OCI-LY7 (cell line): Measurements from ENCODE around the gene ST6GAL1. TPM values are rescaled to one million over a fixed set of nuclear protein-coding genes. Genes with fewer than 3 reads are reported as not detected.

ENCODE experiments used
- BruUV-seq: library from RNA; stranded (reverse); fragments of 400-500 nt; replicated peaks from 2 replicates; lab custom pipeline; 2021; lab: Mats Ljungman, UMichigan
- CTCF ChIA-PET: fragments of 300-600 bp; sonication (Branson Sonifier 250); formaldehyde crosslinking; loops from one replicate; lab custom pipeline; 2022; ENCODE audit warnings: antibody characterized with exemption; ENCODE audit not compliant: unreplicated experiment; lab: Charles Lee
- POLR2A ChIA-PET: fragments of 300-600 bp; sonication (Branson Sonifier 250); formaldehyde crosslinking; loops from one replicate; lab custom pipeline; 2022; ENCODE audit warnings: antibody characterized with exemption; lab: Charles Lee
- DNase-seq: peaks from one replicate; pipeline ENCODE4 v3.0.0-alpha.2; 2015; ENCODE audit warnings: low spot score
- H2AFZ ChIP-seq: fragments of 200-600 bp; sonication (generic), shearing (Covaris generic); 2 replicates; pipeline ENCODE4 v1.6.1; 2014; ENCODE audit warnings: mild to moderate bottlenecking, antibody characterized with exemption, low read length, moderate library complexity
- H3K27ac ChIP-seq: fragments of 200-600 bp; sonication (generic); 2 replicates; pipeline ENCODE4 v1.5.1; 2014; ENCODE audit warnings: mixed run types, low read depth, mild to moderate bottlenecking, moderate library complexity, low read length, inconsistent platforms; ENCODE audit not compliant: poor library complexity, severe bottlenecking
- H3K36me3 ChIP-seq: fragments of 200-600 bp; sonication (generic); 2 replicates; pipeline ENCODE4 v1.6.1; 2014; ENCODE audit warnings: mild to moderate bottlenecking, antibody characterized with exemption, low read length, moderate library complexity, mixed read lengths; ENCODE audit not compliant: insufficient read depth
- H3K4me1 ChIP-seq: fragments of 200-600 bp; sonication (generic); 2 replicates; pipeline ENCODE4 v1.5.1; 2014; ENCODE audit warnings: mild to moderate bottlenecking, low read length; ENCODE audit not compliant: insufficient read depth, poor library complexity, severe bottlenecking
- H3K4me2 ChIP-seq: fragments of 200-600 bp; sonication (generic); 2 replicates; pipeline ENCODE4 v1.6.1; 2014; ENCODE audit warnings: mild to moderate bottlenecking, low read length
- H3K4me3 ChIP-seq: fragments of 200-600 bp; sonication (generic); 2 replicates; pipeline ENCODE4 v1.5.1; 2014; ENCODE audit warnings: mild to moderate bottlenecking, low read depth, low read length; ENCODE audit not compliant: poor library complexity, severe bottlenecking
- H3K79me2 ChIP-seq: fragments of 200-600 bp; sonication (generic); 2 replicates; pipeline ENCODE4 v1.6.1; 2016; ENCODE audit warnings: low read depth, mild to moderate bottlenecking, low read length, moderate library complexity, mixed read lengths; ENCODE audit not compliant: insufficient read depth
- H3K9me2 ChIP-seq: fragments of 200-600 bp; sonication (generic); 2 replicates; pipeline ENCODE4 v1.6.1; 2016; ENCODE audit warnings: mild to moderate bottlenecking, low read length, mixed read lengths; ENCODE audit not compliant: insufficient read depth
- H3K9me3 ChIP-seq: fragments of 200-600 bp; sonication (generic); 2 replicates; pipeline ENCODE4 v1.6.1; 2014; ENCODE audit warnings: mild to moderate bottlenecking, mixed run types, low read length, mixed read lengths
- H4K20me1 ChIP-seq: fragments of 200-600 bp; sonication (generic); 2 replicates; pipeline ENCODE4 v1.6.1; 2014; ENCODE audit warnings: mild to moderate bottlenecking, antibody characterized with exemption, low read length, moderate library complexity, mixed read lengths; ENCODE audit not compliant: insufficient read depth
- EZH2phosphoT487 ChIP-seq: fragments of 200-600 bp; sonication (generic); IDR thresholded peaks from 2 replicates; pipeline ENCODE4 v1.6.1; 2018; ENCODE audit warnings: low read depth, borderline replicate concordance, mild to moderate bottlenecking, mixed run types, antibody characterized with exemption, low read length, moderate library complexity, mixed read lengths
- intact Hi-C: fragments of 100-400 bp; cut with micrococcal nuclease; formaldehyde crosslinking; loops from one replicate; pipeline ENCODE4 v1.10.0; 2022; ENCODE audit not compliant: unreplicated experiment
- total RNA-seq, 2 experiments: library from RNA; depleted of rRNA in 1 of 2; stranded (reverse); fragments of >200 nt in 1 of 2; shearing (Covaris generic) in 1 of 2; gene quantifications; 2 replicates each; pipeline ENCODE4 v1.2.3, GENCODE V29; 2014 to 2022
- TF ChIP-seq, protein P1 (sequence below): fragments of 200-600 bp; sonication (generic); conservative IDR thresholded peaks from 2 replicates; pipeline ENCODE4 v1.5.1; 2014; ENCODE audit warnings: mild to moderate bottlenecking, antibody characterized with exemption, low read length, moderate library complexity, mixed read lengths

ST6GAL1 gene
- total RNA-seq, 2 experiments from 2014 or later, result 192 to 375 TPM

- H3K36me3 ChIP-seq, result no peaks in the 10 kb centered on the region
- no TSS peak for BruUV-seq
- no peaks in the 10 kb centered on the region for H3K9me3 ChIP-seq
- DNase-seq, result no peak
- no peaks in the 10 kb centered on the region for H3K4me1 ChIP-seq
- ChIA-PET CTCF (no interaction called here), POLR2A (no interaction called here)
- no peak overlapping the region for H2AFZ ChIP-seq
- no peaks in the 10 kb centered on the region for H3K79me2 ChIP-seq
- no peaks in the 10 kb centered on the region for H4K20me1 ChIP-seq
- H3K27ac ChIP-seq, result no peak overlapping the region
- intact Hi-C loops, result no loop called here
- H3K4me2 ChIP-seq, result no peak overlapping the region
- TF ChIP-seq EZH2phosphoT487, result no peak
- TF ChIP-seq, protein P1, sequence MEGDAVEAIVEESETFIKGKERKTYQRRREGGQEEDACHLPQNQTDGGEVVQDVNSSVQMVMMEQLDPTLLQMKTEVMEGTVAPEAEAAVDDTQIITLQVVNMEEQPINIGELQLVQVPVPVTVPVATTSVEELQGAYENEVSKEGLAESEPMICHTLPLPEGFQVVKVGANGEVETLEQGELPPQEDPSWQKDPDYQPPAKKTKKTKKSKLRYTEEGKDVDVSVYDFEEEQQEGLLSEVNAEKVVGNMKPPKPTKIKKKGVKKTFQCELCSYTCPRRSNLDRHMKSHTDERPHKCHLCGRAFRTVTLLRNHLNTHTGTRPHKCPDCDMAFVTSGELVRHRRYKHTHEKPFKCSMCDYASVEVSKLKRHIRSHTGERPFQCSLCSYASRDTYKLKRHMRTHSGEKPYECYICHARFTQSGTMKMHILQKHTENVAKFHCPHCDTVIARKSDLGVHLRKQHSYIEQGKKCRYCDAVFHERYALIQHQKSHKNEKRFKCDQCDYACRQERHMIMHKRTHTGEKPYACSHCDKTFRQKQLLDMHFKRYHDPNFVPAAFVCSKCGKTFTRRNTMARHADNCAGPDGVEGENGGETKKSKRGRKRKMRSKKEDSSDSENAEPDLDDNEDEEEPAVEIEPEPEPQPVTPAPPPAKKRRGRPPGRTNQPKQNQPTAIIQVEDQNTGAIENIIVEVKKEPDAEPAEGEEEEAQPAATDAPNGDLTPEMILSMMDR, result no peak
- no peak overlapping the region for H3K4me3 ChIP-seq
- no peaks in the 10 kb centered on the region for H3K9me2 ChIP-seq
Measured at GRCh38 chr3:186896006-186896405, 34.3 kb upstream of the ST6GAL1 start.

GRCh38 chr3:186896875-186897274 is 33.5 kb upstream of the ST6GAL1 start:
- POLR2A ChIA-PET, result no interaction called here

DNA sequence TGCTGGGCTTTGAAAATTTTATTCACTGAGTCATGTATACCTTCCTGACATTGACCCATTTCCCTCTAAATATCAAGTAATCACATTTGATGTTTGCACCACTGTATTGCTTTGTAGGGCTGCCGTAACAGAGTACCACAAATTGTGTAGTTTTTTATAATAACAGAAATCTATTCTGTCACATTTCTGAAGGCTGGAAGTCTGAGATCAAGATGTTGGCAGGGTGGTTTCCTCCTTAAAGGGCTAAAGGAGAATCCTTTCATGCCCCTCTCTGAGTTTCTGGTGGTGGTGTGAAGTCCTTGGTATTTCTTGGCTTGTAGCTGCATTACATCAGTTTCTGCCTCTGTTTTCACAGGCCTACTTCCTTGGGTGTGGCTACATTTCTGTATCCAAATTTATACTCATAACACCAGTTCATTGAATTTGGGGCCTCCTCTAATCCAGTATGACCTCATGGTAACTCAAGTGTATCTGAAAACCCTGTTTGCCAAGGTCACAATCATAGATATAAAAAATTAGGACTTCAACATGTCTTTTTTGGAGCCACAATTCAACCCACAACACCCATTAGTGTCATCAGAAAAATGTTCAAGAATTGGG is 29.1 kb upstream of the ST6GAL1 start:
- H3K4me1 ChIP-seq, result no peaks in the 10 kb centered on the region
- BruUV-seq, result no TSS peak
- no peaks in the 10 kb centered on the region for H4K20me1 ChIP-seq
- no peak overlapping the region for H3K4me2 ChIP-seq
- no peak overlapping the region for H2AFZ ChIP-seq
- H3K79me2 ChIP-seq, result no peaks in the 10 kb centered on the region
- ChIA-PET POLR2A (no interaction called here), CTCF (no interaction called here)
- no peaks in the 10 kb centered on the region for H3K9me3 ChIP-seq
- DNase-seq, result no peak
- intact Hi-C loops, result no loop called here
- no peak overlapping the region for H3K4me3 ChIP-seq
- no peaks in the 10 kb centered on the region for H3K9me2 ChIP-seq
- no peaks in the 10 kb centered on the region for H3K36me3 ChIP-seq
- TF ChIP-seq, protein P1, result no peak
- TF ChIP-seq EZH2phosphoT487, result no peak
- no peak overlapping the region for H3K27ac ChIP-seq

More at GRCh38 chr3:186896875-186897274, 33.5 kb upstream of the ST6GAL1 start:
- no peaks in the 10 kb centered on the region for H4K20me1 ChIP-seq
- H3K9me3 ChIP-seq, result no peaks in the 10 kb centered on the region
- no TSS peak for BruUV-seq
- H3K79me2 ChIP-seq, result no peaks in the 10 kb centered on the region
- no peak overlapping the region for H3K27ac ChIP-seq
- no peak for DNase-seq
- H3K4me3 ChIP-seq, result no peak overlapping the region
- H3K4me1 ChIP-seq, result no peaks in the 10 kb centered on the region
- no peak overlapping the region for H2AFZ ChIP-seq
- H3K4me2 ChIP-seq, result no peak overlapping the region
- H3K9me2 ChIP-seq, result no peaks in the 10 kb centered on the region
- intact Hi-C loops, result no loop called here
- CTCF ChIA-PET, result no interaction called here
- TF ChIP-seq, protein P1, result no peak
- TF ChIP-seq EZH2phosphoT487, result no peak
- no peaks in the 10 kb centered on the region for H3K36me3 ChIP-seq
